Measurements from ENCODE around the gene PLCXD3.
"Not testable (repeated sequence)": the region's sequence is repeated elsewhere in the genome, so short reads cannot be mapped to it uniquely, and the experiment has no call there.

PLCXD3 gene

GRCh38 chr5:41485533-41485932 lies 24.9 kb downstream of the PLCXD3 start:
- DNase-seq: no peak

GRCh38 chr5:41482715-41483114 lies 27.7 kb downstream of the PLCXD3 start:
- no peak for DNase-seq

- no peak for DNase-seq
These were observed 28.2 kb downstream of the PLCXD3 start for GRCh38 chr5:41482173-41482572.

GRCh38 chr5:41471571-41472208 lies 38.7 kb downstream of the PLCXD3 start:
- DNase-seq: not testable (repeated sequence)

GRCh38 chr5:41465493-41466171 lies 44.8 kb downstream of the PLCXD3 start:
- no peak for DNase-seq

- DNase-seq: no peak
These were observed 50.8 kb downstream of the PLCXD3 start for GRCh38 chr5:41459557-41459956.

DNA sequence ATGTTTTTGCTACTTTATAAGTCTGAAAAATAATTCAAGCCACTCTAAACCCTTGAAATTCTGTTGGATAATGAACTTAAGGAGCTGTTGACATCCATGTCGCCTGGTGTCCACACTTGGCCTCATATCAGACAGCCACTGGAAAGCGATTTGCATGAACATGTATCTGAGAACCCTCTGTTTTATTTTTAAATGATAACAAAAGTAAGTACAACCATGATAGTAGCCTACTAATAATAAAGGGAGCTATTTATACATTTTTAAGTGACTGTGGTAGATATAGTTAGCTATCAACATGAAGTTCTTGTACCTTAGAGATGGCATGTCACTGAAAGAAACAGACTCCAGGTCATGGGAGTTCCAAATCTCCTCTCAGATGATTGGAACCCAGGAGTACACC lies 53.3 kb downstream of the PLCXD3 start:
- DNase-seq: no peak

DNA sequence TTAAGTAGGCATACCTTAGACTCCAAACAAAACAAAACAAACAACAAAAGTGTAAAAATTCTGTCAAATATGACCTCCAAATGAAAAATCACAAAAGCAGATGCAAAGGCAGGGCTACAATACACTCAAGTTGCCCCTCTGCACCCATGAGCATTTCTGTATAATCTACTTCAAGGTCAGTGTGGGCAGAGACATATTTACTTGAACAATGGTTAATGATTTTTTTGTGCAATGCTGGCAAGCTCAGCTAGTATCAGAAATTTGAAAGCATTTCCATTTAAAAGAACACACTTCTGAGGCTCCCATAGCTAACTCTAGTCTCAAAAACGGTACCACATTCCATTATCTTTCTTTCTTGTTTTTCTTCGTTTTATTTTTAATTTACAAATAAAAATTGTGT lies 57.9 kb downstream of the PLCXD3 start:
- DNase-seq: no peak

- DNase-seq: no peak
These were observed 62.5 kb downstream of the PLCXD3 start for GRCh38 chr5:41447650-41448510.

- DNase-seq: no peak
These were observed 64.4 kb downstream of the PLCXD3 start for GRCh38 chr5:41445937-41446563.

- DNase-seq: no peak
These were observed 75.1 kb downstream of the PLCXD3 start for GRCh38 chr5:41435276-41435675.

GRCh38 chr5:41433552-41434181 lies 76.7 kb downstream of the PLCXD3 start:
- no peak for DNase-seq

- DNase-seq: no peak
These were observed 77.7 kb downstream of the PLCXD3 start for GRCh38 chr5:41432481-41433253.

- DNase-seq: no peak
These were observed 82.9 kb downstream of the PLCXD3 start for GRCh38 chr5:41427505-41427904.

GRCh38 chr5:41425736-41426135 lies 84.7 kb downstream of the PLCXD3 start:
- DNase-seq: no peak

GRCh38 chr5:41420492-41421067 lies 89.8 kb downstream of the PLCXD3 start:
- DNase-seq: no peak

DNA sequence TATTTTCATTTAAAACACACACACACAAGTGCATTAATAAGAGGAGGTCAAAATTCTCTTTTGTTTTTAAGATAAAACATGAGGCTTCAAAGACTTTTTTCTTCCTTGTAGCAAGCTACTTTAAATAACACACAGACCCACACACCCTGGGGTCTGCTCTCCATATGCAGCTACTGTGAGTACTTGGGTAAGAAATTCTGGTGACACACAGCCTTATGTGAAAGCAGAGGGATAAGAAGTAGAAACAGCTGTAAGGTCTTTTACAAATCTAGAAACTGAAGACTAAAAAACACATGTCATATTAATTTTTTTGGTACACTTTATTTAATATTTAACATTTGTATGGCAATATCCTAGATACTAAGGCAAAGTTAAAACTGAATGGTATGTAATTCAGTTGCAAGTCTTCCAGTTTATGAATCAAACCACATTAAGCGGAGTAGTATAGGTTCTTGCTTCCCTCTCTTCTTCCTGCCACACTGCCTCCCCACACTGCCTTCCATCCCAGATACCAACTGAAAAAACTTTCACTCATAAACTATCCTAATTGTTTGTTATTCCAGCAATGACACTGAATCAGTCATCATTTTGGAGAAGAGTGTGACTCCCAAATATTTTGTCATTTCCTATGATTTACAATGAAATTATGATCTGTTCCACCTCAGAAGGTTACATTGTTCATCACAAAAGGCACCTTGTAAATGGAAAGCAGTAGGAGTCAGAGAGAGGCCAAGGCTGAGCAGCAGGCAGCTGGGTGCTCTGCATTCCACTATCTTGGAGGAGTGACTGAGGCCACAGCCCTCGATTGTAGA lies 92.0 kb downstream of the PLCXD3 start:
- DNase-seq: no peak

- no peak for DNase-seq
These were observed 94.1 kb downstream of the PLCXD3 start for GRCh38 chr5:41416336-41416735.

DNA sequence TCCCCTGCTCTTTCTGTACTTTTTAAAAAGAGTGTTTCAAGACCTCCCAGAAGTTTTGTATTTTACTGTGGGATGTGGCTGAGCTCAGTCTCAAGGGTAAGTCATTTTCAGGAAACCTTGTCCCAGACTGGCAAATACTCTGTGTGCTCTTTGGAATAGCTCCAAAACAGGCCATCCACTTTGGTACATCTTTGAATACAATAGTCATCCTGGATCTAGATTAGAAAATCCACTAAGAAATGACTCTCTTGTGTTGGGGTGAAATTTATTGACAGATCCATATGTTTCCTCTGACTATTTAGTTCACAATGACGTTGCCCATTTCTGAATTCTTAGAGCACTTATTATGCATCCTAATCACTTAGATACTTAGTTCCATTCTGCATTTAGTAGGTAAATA lies 95.2 kb downstream of the PLCXD3 start:
- DNase-seq: no peak

- DNase-seq: no peak
These were observed 95.8 kb downstream of the PLCXD3 start for GRCh38 chr5:41414598-41414997.

GRCh38 chr5:41413074-41413473 lies 97.3 kb downstream of the PLCXD3 start:
- no peak for DNase-seq
